Astrocyte (in vitro differentiated cells and primary cell): ENCODE data around the gene TRIM9. TPM values are rescaled to one million over a fixed set of nuclear protein-coding genes. Genes with fewer than 3 reads are reported as not detected.

ENCODE experiments used
- DNase-seq: peaks from one replicate; pipeline ENCODE4 v3.0.0-alpha.2; 2010; ENCODE audit warnings: low read depth
- FAIRE-seq: peaks from 2 replicates; lab custom pipeline; 2011; peaks lifted over from hg19 to GRCh38; lab: Jason Lieb, UNC
- H2AFZ ChIP-seq: 2 replicates; pipeline ENCODE4 v1.6.0; 2012; ENCODE audit warnings: low read depth, low read length, inconsistent platforms
- H3K27ac ChIP-seq: 2 replicates; pipeline ENCODE4 v1.5.1; 2011; ENCODE audit warnings: low read depth, low read length, inconsistent platforms
- H3K27me3 ChIP-seq: 2 replicates; pipeline ENCODE4 v1.6.0; 2011; ENCODE audit warnings: low read length, inconsistent platforms; ENCODE audit not compliant: insufficient read depth
- H3K36me3 ChIP-seq: 2 replicates; pipeline ENCODE4 v1.5.1; 2011; ENCODE audit warnings: low read length, inconsistent platforms; ENCODE audit not compliant: insufficient read depth
- H3K4me1 ChIP-seq: 2 replicates; pipeline ENCODE4 v1.5.1; 2011; ENCODE audit warnings: low read length, inconsistent platforms; ENCODE audit not compliant: insufficient read depth
- H3K4me2 ChIP-seq: 2 replicates; pipeline ENCODE4 v1.6.0; 2012; ENCODE audit warnings: low read length, inconsistent platforms
- H3K4me3 ChIP-seq: 2 replicates; pipeline ENCODE4 v1.5.1; 2011; ENCODE audit warnings: low read depth, mild to moderate bottlenecking, low read length, inconsistent platforms; ENCODE audit not compliant: insufficient read depth
- H3K79me2 ChIP-seq: 2 replicates; pipeline ENCODE4 v1.6.0; 2012; ENCODE audit warnings: mild to moderate bottlenecking, low read length, inconsistent platforms; ENCODE audit not compliant: insufficient read depth
- H3K9ac ChIP-seq: 2 replicates; pipeline ENCODE4 v1.6.0; 2012; ENCODE audit warnings: mild to moderate bottlenecking, low read length, inconsistent platforms
- H3K9me3 ChIP-seq: 2 replicates; pipeline ENCODE4 v1.5.1; 2012; ENCODE audit warnings: low read depth, mild to moderate bottlenecking, low read length, inconsistent platforms; ENCODE audit not compliant: insufficient read depth
- H4K20me1 ChIP-seq: 2 replicates; pipeline ENCODE4 v1.6.0; 2012; ENCODE audit warnings: low read length, inconsistent platforms; ENCODE audit not compliant: insufficient read depth
- H3K27ac Mint-ChIP-seq: one replicate; pipeline ENCODE4 v1.8.0; 2021; ENCODE audit warnings: mild to moderate bottlenecking, mixed read lengths; ENCODE audit not compliant: unreplicated experiment
- H3K27me3 Mint-ChIP-seq: one replicate; pipeline ENCODE4 v1.8.0; 2021; ENCODE audit warnings: low read depth, mixed read lengths; ENCODE audit not compliant: unreplicated experiment
- H3K36me3 Mint-ChIP-seq: one replicate; pipeline ENCODE4 v1.8.0; 2021; ENCODE audit warnings: low read depth, mixed read lengths; ENCODE audit not compliant: unreplicated experiment
- H3K4me1 Mint-ChIP-seq: one replicate; pipeline ENCODE4 v1.8.0; 2021; ENCODE audit warnings: low read depth, mixed read lengths; ENCODE audit not compliant: unreplicated experiment
- H3K4me3 Mint-ChIP-seq: one replicate; pipeline ENCODE4 v1.8.0; 2021; ENCODE audit warnings: mild to moderate bottlenecking, moderate library complexity, mixed read lengths; ENCODE audit not compliant: unreplicated experiment
- H3K9me3 Mint-ChIP-seq: one replicate; pipeline ENCODE4 v1.8.0; 2021; ENCODE audit warnings: mild to moderate bottlenecking, mixed read lengths; ENCODE audit not compliant: unreplicated experiment
- CTCF ChIP-seq: IDR thresholded peaks from 2 replicates; pipeline ENCODE4 v1.5.1; 2011; ENCODE audit warnings: low read depth, mild to moderate bottlenecking, inconsistent platforms, low read length, moderate library complexity; ENCODE audit not compliant: insufficient read depth
- EZH2 ChIP-seq: IDR thresholded peaks from 2 replicates; pipeline ENCODE4 v1.6.1; 2012; ENCODE audit warnings: mild to moderate bottlenecking, low read length, inconsistent platforms; ENCODE audit not compliant: insufficient read depth
- total RNA-seq: library from RNA; stranded (reverse); gene quantifications from 2 replicates; pipeline ENCODE4 v1.2.1, GENCODE V29; 2021

The TRIM9 gene
- total RNA-seq, 1 donor from 2014 or later, result 4.7 TPM

GRCh38 chr14:51081712-51082111, 13.2 kb downstream of the TRIM9 start:
- no peak for FAIRE-seq
- H3K4me3 ChIP-seq, result no peak overlapping the region

GRCh38 chr14:51081209-51081608, 13.7 kb downstream of the TRIM9 start:
- Histone ChIP-seq H3K4me2 (no peak overlapping the region), H3K79me2 (no peaks in the 10 kb centered on the region), H3K27me3 (no peaks in the 10 kb centered on the region), H3K36me3 (no peaks in the 10 kb centered on the region), H3K4me3 (no peak overlapping the region), H3K9ac (no peak overlapping the region), H3K9me3 (no peaks in the 10 kb centered on the region), H4K20me1 (no peaks in the 10 kb centered on the region), H3K27ac (no peak overlapping the region), H2AFZ (no peak overlapping the region), H3K4me1 (peaks cover 5% of the 10 kb centered on the region)
- TF ChIP-seq CTCF, result no peak
- no peak for TF ChIP-seq EZH2
- Mint-ChIP-seq H3K36me3 (peaks cover 2% of the 10 kb centered on the region), H3K27ac (no peak overlapping the region), H3K9me3 (no peaks in the 10 kb centered on the region), H3K27me3 (no peaks in the 10 kb centered on the region), H3K4me1 (peaks cover 4% of the 10 kb centered on the region), H3K4me3 (no peak overlapping the region)
- FAIRE-seq (no peak), DNase-seq (peak; percentile 49)

More at GRCh38 chr14:51081712-51082111, 13.2 kb downstream of the TRIM9 start:
- H3K27ac Mint-ChIP-seq, result no peak overlapping the region
- no peaks in the 10 kb centered on the region for H3K9me3 Mint-ChIP-seq
- H3K79me2 ChIP-seq, result no peaks in the 10 kb centered on the region
- no peak for DNase-seq
- no peak overlapping the region for H3K27ac ChIP-seq
- H3K4me1 Mint-ChIP-seq, result peaks cover 7% of the 10 kb centered on the region
- no peak for TF ChIP-seq EZH2
- no peak for TF ChIP-seq CTCF
- H3K4me2 ChIP-seq, result no peak overlapping the region
- no peak overlapping the region for H3K9ac ChIP-seq
- H3K36me3 ChIP-seq, result no peaks in the 10 kb centered on the region
- no peaks in the 10 kb centered on the region for H3K27me3 ChIP-seq
- peaks cover 5% of the 10 kb centered on the region for H3K4me1 ChIP-seq
- no peaks in the 10 kb centered on the region for H3K27me3 Mint-ChIP-seq
- H3K9me3 ChIP-seq, result no peaks in the 10 kb centered on the region
- no peak overlapping the region for H3K4me3 Mint-ChIP-seq
- H2AFZ ChIP-seq, result no peak overlapping the region
- H3K36me3 Mint-ChIP-seq, result peaks cover 2% of the 10 kb centered on the region
- H4K20me1 ChIP-seq, result no peaks in the 10 kb centered on the region

- no peaks in the 10 kb centered on the region for H3K27me3 Mint-ChIP-seq
- Histone ChIP-seq H3K79me2 (no peaks in the 10 kb centered on the region), H3K9ac (no peak overlapping the region), H3K4me1 (peaks cover 5% of the 10 kb centered on the region), H3K9me3 (no peaks in the 10 kb centered on the region), H3K27ac (no peak overlapping the region), H3K4me2 (no peak overlapping the region), H3K36me3 (no peaks in the 10 kb centered on the region), H4K20me1 (no peaks in the 10 kb centered on the region), H3K27me3 (no peaks in the 10 kb centered on the region), H3K4me3 (no peak overlapping the region), H2AFZ (no peak overlapping the region)
- no peak for TF ChIP-seq CTCF
- no peak for TF ChIP-seq EZH2
- H3K36me3 Mint-ChIP-seq, result peaks cover 2% of the 10 kb centered on the region
- DNase-seq (no peak), FAIRE-seq (no peak)
- H3K27ac Mint-ChIP-seq, result no peak overlapping the region
- no peak overlapping the region for H3K4me3 Mint-ChIP-seq
- peaks cover 4% of the 10 kb centered on the region for H3K4me1 Mint-ChIP-seq
- H3K9me3 Mint-ChIP-seq, result no peaks in the 10 kb centered on the region
Measured at GRCh38 chr14:51080645-51081044, 14.3 kb downstream of the TRIM9 start.
